Suprapubic skin (tissue), 4 donors: Measurements from ENCODE around the gene GHITM. TPM values are rescaled to one million over a fixed set of nuclear protein-coding genes. Genes with fewer than 3 reads are reported as not detected.

Experiments used
- DNase-seq, 2 donors: peaks; one replicate each; pipeline ENCODE4 v3.0.0-alpha.2; 2019; ENCODE audit warnings: low spot score in 2 of 2
- H3K27ac ChIP-seq: fragments of 200-600 bp; sonication (generic); one replicate; pipeline ENCODE4 v1.5.1; 2019
- H3K27me3 ChIP-seq: fragments of 200-600 bp; sonication (generic); one replicate; pipeline ENCODE4 v1.5.1; 2019
- H3K36me3 ChIP-seq: fragments of 200-600 bp; sonication (generic); one replicate; pipeline ENCODE4 v1.5.1; 2019
- H3K4me1 ChIP-seq: fragments of 200-600 bp; sonication (generic); one replicate; pipeline ENCODE4 v1.5.1; 2019
- H3K4me3 ChIP-seq: fragments of 200-600 bp; sonication (generic); one replicate; pipeline ENCODE4 v1.5.1; 2019; ENCODE audit warnings: mild to moderate bottlenecking
- H3K9me3 ChIP-seq: fragments of 200-600 bp; sonication (generic); one replicate; pipeline ENCODE4 v1.5.1; 2019
- CTCF ChIP-seq, 2 donors: fragments of 200-600 bp in 1 of 2; fragments of 450-650 bp in 1 of 2; sonication (generic) in 1 of 2; IDR thresholded peaks; one replicate each; pipeline ENCODE4 v1.5.1; 2016 to 2019; ENCODE audit warnings: antibody characterized with exemption in 2 of 2, mild to moderate bottlenecking in 1 of 2, moderate library complexity in 1 of 2
- EP300 ChIP-seq: sonication (generic); formaldehyde crosslinking; IDR thresholded peaks from one replicate; pipeline ENCODE4 v1.6.1; 2017; ENCODE audit warnings: antibody characterized with exemption
- POLR2A ChIP-seq, 2 donors: fragments of 450-650 bp; IDR thresholded peaks; one replicate each; pipeline ENCODE4 v1.6.1; 2017; ENCODE audit warnings: antibody characterized with exemption in 2 of 2, mild to moderate bottlenecking in 2 of 2, moderate library complexity in 2 of 2
- POLR2AphosphoS5 ChIP-seq, 3 donors: sonication (generic); formaldehyde crosslinking; IDR thresholded peaks; one replicate each; pipeline ENCODE4 v1.6.1; 2017; ENCODE audit warnings: antibody characterized with exemption in 3 of 3
- WGBS: methylation state at CpG from one replicate; pipeline ENCODE4 v1.1.5; 2018; 5-methylcytosine and 5-hydroxymethylcytosine counted together
- total RNA-seq, 4 donors: library from RNA; depleted of rRNA; stranded (reverse); fragments of >200 nt; gene quantifications; one replicate each; pipeline ENCODE4 v1.1.0, GENCODE V29; 2016

Gene GHITM
- total RNA-seq, 4 donors from 2014 or later = 91.2 to 132 (median 125) TPM

GRCh38 chr10:84188815-84189214 lies 49.5 kb downstream of the GHITM start:
- Histone ChIP-seq H3K27me3 (peaks cover 10% of the 10 kb centered on the region), H3K4me1 (peaks cover 11% of the 10 kb centered on the region), H3K27ac (no peak overlapping the region), H3K36me3 (no peaks in the 10 kb centered on the region), H3K4me3 (no peak overlapping the region), H3K9me3 (no peaks in the 10 kb centered on the region)
- TF ChIP-seq CTCF (IDR thresholded peaks at IDR 0.05) (no peak), POLR2AphosphoS5 (IDR thresholded peaks at IDR 0.05) (no peak), POLR2A (IDR thresholded peaks at IDR 0.05) (no peak)
- DNase-seq = no peak
- WGBS = 71% methylated on average over 3 of the region's 3 CpGs

- no peak for TF ChIP-seq CTCF (IDR thresholded peaks at IDR 0.05)
- TF ChIP-seq EP300 = no peak
- TF ChIP-seq POLR2AphosphoS5 (IDR thresholded peaks at IDR 0.05) = no peak
- TF ChIP-seq POLR2A (IDR thresholded peaks at IDR 0.05) = no peak
- H3K27ac ChIP-seq = no peak overlapping the region
- H3K9me3 ChIP-seq = no peaks in the 10 kb centered on the region
- 93% methylated on average over 3 of the region's 3 CpGs for WGBS
- peak in 1 of 2 donors; percentile 55 for DNase-seq
- H3K36me3 ChIP-seq = no peaks in the 10 kb centered on the region
- peaks cover 29% of the 10 kb centered on the region for H3K4me1 ChIP-seq
- no peak overlapping the region for H3K4me3 ChIP-seq
- peaks cover 26% of the 10 kb centered on the region for H3K27me3 ChIP-seq
Observed at GRCh38 chr10:84190621-84191020, 51.3 kb downstream of the GHITM start.

- 61% methylated on average over 5 of the region's 5 CpGs for WGBS
- no peak overlapping the region for H3K4me3 ChIP-seq
- no peaks in the 10 kb centered on the region for H3K9me3 ChIP-seq
- DNase-seq = no peak
- no peak overlapping the region for H3K27ac ChIP-seq
- H3K27me3 ChIP-seq = peaks cover 29% of the 10 kb centered on the region
- H3K36me3 ChIP-seq = no peaks in the 10 kb centered on the region
- H3K4me1 ChIP-seq = peaks cover 32% of the 10 kb centered on the region
- no peak for TF ChIP-seq POLR2A (IDR thresholded peaks at IDR 0.05)
- no peak for TF ChIP-seq POLR2AphosphoS5 (IDR thresholded peaks at IDR 0.05)
- TF ChIP-seq EP300 = no peak
- no peak for TF ChIP-seq CTCF (IDR thresholded peaks at IDR 0.05)
Observed at GRCh38 chr10:84191106-84191505, 51.8 kb downstream of the GHITM start.

GRCh38 chr10:84193327-84193726 lies 54.0 kb downstream of the GHITM start:
- Histone ChIP-seq H3K27ac (no peak overlapping the region), H3K4me3 (no peak overlapping the region), H3K36me3 (no peaks in the 10 kb centered on the region), H3K27me3 (peaks cover 30% of the 10 kb centered on the region), H3K4me1 (peaks cover 44% of the 10 kb centered on the region), H3K9me3 (no peaks in the 10 kb centered on the region)
- DNase-seq = no peak
- TF ChIP-seq CTCF (IDR thresholded peaks at IDR 0.05) (no peak), EP300 (no peak), POLR2AphosphoS5 (IDR thresholded peaks at IDR 0.05) (no peak), POLR2A (IDR thresholded peaks at IDR 0.05) (no peak)
- 79% methylated on average over 2 of the region's 2 CpGs for WGBS

GRCh38 chr10:84193846-84194423 lies 54.6 kb downstream of the GHITM start:
- H3K9me3 ChIP-seq = no peaks in the 10 kb centered on the region
- H3K27ac ChIP-seq = no peak overlapping the region
- no peaks in the 10 kb centered on the region for H3K36me3 ChIP-seq
- TF ChIP-seq CTCF (IDR thresholded peaks at IDR 0.05) (no peak), POLR2AphosphoS5 (IDR thresholded peaks at IDR 0.05) (no peak), POLR2A (IDR thresholded peaks at IDR 0.05) (no peak), EP300 (no peak)
- H3K27me3 ChIP-seq = peaks cover 30% of the 10 kb centered on the region
- peak overlapping the region; percentile 52 for H3K4me3 ChIP-seq
- DNase-seq = peak in 1 of 2 donors; percentile 24
- 29% methylated on average over 4 of the region's 5 CpGs for WGBS
- H3K4me1 ChIP-seq = peaks cover 47% of the 10 kb centered on the region
